ENCODE results near the gene TIE1. TPM values are rescaled to one million over a fixed set of nuclear protein-coding genes. Genes with fewer than 3 reads are reported as not detected.

TIE1 gene
- total RNA-seq, 1 experiment from 2014 or later, result not detected

DNA sequence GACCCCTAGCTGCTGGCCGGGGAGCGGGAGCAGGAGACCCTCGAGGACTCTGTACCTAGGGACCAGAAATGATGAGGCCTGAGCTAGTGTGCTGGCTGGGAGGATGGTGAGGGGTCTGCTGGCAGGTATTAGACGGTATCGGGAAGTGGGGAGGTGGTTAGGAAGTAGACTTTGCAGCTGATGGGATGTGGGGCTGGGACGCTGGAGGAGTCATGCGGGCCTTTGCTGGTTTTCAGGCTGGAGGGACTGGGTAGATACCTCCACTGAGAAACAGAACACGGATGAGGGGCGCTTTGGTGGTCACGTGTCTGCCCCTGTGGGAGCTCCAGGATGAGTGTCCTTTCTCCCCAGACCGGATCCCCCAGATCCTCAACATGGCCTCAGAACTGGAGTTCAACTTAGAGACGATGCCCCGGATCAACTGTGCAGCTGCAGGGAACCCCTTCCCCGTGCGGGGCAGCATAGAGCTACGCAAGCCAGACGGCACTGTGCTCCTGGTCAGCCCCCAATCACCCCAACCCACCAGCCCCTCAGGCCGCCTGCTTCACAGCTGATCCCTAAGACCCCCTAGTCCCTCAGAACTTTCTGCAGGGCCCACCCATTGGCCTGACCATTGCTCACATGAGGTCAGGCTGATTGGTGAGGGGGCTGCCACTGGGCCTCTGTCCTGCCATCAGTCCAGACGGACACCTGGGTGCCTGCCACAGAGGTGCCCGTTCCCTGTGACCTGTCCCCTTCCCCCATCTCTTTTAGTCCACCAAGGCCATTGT, 8.0 kb downstream of the TIE1 start:
- no peak for DNase-seq (ENCODE audit: extremely low read depth, low read depth)

DNA sequence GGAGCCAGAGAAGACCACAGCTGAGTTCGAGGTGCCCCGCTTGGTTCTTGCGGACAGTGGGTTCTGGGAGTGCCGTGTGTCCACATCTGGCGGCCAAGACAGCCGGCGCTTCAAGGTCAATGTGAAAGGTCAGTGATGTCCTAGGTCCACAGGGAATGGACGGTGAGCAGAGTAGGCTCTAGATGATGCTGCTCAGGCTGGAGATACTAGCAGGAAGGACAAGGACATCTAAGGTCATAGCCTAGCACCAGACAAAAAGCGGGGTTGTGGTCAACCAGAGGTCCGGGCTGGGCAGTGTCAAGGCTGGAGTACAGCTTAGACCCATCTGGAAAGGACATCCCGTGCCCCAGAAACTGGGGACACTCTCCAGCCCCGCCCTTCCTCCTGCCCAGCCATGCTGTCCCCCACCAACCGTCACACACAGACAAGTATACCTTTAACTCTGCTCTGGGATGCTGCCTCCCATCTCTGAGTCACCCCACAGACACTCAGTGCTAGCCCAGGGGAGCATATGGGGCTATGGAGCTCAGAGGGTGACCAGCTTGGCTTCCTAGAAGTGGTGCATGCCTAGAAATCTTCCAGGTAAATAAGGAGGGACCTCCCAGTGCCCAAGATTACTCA, 8.7 kb downstream of the TIE1 start:
- DNase-seq (ENCODE audit: extremely low read depth, low read depth), result no peak

GRCh38 chr1:43311521-43311920, 10.7 kb downstream of the TIE1 start:
- DNase-seq (ENCODE audit: extremely low read depth, low read depth), result no peak

DNA sequence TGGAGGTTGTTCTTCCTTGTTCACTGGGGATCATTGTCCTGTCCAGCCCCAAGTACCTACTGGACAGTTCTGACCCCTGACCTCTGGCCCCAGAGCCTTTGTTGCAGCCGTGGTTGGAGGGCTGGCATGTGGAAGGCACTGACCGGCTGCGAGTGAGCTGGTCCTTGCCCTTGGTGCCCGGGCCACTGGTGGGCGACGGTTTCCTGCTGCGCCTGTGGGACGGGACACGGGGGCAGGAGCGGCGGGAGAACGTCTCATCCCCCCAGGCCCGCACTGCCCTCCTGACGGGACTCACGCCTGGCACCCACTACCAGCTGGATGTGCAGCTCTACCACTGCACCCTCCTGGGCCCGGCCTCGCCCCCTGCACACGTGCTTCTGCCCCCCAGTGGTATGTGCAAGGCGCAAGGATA, 11.4 kb downstream of the TIE1 start:
- DNase-seq (ENCODE audit: extremely low read depth, low read depth), result no peak

DNA sequence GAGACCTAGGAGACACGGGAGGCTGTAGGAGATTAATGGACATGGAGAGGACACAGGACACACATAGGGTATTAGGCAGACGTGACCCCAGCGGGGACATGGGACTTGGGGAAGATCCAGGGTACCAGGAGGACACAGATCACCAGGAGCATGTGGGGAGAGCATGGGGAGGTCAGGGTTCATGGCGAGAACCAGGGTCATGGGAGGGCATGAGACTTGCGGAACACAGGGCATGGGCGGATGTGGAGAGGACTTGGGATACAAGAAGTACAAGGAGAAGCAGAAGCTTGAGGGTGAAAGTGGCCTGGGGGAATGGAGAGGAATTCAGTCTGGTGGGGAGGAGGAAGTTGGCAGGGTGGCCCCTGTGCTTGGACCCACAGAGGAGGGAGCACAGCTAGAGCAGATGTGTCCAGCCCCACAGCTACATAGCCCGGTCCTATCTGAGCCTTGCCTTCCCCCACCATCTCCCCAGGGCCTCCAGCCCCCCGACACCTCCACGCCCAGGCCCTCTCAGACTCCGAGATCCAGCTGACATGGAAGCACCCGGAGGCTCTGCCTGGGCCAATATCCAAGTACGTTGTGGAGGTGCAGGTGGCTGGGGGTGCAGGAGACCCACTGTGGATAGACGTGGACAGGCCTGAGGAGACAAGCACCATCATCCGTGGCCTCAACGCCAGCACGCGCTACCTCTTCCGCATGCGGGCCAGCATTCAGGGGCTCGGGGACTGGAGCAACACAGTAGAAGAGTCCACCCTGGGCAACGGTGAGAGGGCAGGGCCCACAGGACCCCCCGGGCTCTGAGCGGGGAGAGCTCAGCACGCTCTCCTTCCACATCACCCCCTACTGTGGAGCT, 12.1 kb downstream of the TIE1 start:
- no peak for DNase-seq (ENCODE audit: extremely low read depth, low read depth)

GRCh38 chr1:43313771-43314170, 13.0 kb downstream of the TIE1 start:
- no peak for DNase-seq (ENCODE audit: extremely low read depth, low read depth)

- DNase-seq (ENCODE audit: extremely low read depth, low read depth), result no peak
Measured at GRCh38 chr1:43314233-43314632, 13.5 kb downstream of the TIE1 start.

GRCh38 chr1:43315481-43315880, 14.7 kb downstream of the TIE1 start:
- no peak for DNase-seq (ENCODE audit: extremely low read depth, low read depth)

DNA sequence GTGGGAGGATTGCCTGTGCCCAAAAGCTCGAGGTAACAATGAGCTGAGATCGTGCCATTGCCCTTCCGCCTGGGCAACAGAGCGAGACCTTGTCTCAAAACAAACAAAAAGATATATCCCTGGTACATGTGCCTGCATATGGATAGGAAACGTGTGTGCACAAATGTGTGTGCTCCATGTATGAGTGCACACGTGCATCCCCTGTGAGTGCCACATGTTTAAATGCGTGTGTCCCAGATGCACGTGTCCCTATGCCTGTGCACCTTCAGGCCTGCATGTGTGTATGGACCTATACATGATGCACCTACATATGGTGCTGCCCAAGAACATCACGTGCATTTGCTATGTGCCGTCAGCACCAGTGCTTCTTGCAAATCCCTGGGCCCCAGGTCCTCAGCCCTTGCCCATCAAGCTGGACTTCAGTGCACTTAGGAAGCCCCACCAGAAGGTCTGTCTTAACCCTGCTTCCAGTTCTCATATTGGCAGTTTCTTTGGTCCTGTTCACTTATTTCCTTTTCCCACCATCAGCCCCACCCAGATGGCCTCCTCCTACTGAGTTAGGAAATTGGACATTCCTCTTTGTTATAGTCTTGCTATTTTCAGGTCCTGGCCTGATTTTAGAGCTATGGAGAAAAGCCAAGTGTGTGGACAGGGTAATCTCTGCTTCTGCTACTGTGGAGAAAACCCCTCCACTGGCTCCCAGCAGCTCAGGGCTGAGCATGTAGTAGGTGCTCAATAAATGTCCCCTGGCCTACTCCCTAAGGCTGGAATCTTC, 15.4 kb downstream of the TIE1 start:
- DNase-seq (ENCODE audit: extremely low read depth, low read depth), result no peak

- DNase-seq (ENCODE audit: extremely low read depth, low read depth), result no peak
Measured at GRCh38 chr1:43316738-43317520, 16.1 kb downstream of the TIE1 start.

GRCh38 chr1:43317817-43318471, 17.2 kb downstream of the TIE1 start:
- no peak for DNase-seq (ENCODE audit: extremely low read depth, low read depth)

GRCh38 chr1:43318831-43319230, 18.0 kb downstream of the TIE1 start:
- no peak for DNase-seq (ENCODE audit: extremely low read depth, low read depth)

GRCh38 chr1:43319288-43319687, 18.5 kb downstream of the TIE1 start:
- DNase-seq (ENCODE audit: extremely low read depth, low read depth), result no peak

- no peak for DNase-seq (ENCODE audit: extremely low read depth, low read depth)
Measured at GRCh38 chr1:43319766-43320165, 19.0 kb downstream of the TIE1 start.

GRCh38 chr1:43321331-43321891, 20.6 kb downstream of the TIE1 start:
- no peak for DNase-seq (ENCODE audit: extremely low read depth, low read depth)

DNA sequence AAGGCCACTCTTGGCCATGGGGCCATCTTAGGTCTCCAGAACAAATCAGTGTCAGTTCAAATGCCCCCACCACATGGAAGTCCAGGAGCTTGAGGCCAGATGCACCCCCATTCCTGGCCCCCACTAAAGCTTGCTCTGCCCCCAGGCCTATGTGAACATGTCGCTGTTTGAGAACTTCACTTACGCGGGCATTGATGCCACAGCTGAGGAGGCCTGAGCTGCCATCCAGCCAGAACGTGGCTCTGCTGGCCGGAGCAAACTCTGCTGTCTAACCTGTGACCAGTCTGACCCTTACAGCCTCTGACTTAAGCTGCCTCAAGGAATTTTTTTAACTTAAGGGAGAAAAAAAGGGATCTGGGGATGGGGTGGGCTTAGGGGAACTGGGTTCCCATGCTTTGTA, 21.7 kb downstream of the TIE1 start:
- DNase-seq (ENCODE audit: extremely low read depth, low read depth), result no peak

DNA sequence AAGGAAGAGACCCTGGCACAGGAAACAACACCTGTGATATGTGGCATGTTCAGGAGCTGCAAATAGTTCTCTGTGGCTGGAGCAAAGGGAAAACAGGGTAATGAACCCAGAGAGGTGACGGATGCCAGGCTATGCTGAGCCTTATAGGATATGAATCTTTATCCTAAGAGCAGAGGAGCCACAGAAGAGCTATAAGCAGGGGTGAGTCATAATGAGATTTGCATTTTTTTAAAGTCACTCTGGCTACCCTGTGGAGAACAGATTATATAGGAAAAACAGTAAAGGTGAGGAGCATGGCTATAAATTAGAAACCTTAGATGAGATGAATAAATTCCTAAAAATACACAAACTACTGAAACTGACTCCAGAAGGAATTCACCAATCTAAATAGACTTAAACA, 24.0 kb downstream of the TIE1 start:
- DNase-seq (ENCODE audit: extremely low read depth, low read depth), result no peak

DNA sequence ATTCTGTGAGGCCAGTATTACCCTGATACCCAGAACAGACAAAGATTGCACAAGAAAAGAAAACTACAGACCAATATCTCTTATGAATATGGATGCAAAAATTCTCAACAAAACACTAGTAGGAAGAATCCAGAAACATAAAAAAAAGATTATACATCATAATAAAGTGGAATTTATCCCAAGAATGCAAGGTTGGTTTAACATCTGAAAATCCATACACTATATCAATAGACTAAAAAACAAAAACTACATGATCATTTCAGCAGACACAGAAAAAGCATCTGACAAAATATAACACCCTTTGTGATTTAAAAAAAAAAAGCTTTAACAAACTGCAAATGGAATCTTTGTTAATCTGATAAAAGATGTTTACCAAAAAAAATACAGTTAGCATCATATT, 24.6 kb downstream of the TIE1 start:
- DNase-seq (ENCODE audit: extremely low read depth, low read depth), result no peak
